LNCaP clone FGC (cell line): ENCODE results near the gene ZNF688.

ENCODE experiments used
- DNase-seq: peaks from one replicate; pipeline ENCODE4 v3.0.0-alpha.2; 2011; ENCODE audit warnings: low read depth
- H3K4me3 ChIP-seq: 2 replicates; pipeline ENCODE4 v1.5.1; 2011; ENCODE audit warnings: mild to moderate bottlenecking, low read depth, low read length, control low read depth
- CTCF ChIP-seq: IDR thresholded peaks from 2 replicates; pipeline ENCODE4 v1.5.1; 2012; ENCODE audit warnings: mild to moderate bottlenecking; ENCODE audit not compliant: control insufficient read depth, insufficient read depth; ENCODE audit errors: extremely low read depth

Gene ZNF688

DNA sequence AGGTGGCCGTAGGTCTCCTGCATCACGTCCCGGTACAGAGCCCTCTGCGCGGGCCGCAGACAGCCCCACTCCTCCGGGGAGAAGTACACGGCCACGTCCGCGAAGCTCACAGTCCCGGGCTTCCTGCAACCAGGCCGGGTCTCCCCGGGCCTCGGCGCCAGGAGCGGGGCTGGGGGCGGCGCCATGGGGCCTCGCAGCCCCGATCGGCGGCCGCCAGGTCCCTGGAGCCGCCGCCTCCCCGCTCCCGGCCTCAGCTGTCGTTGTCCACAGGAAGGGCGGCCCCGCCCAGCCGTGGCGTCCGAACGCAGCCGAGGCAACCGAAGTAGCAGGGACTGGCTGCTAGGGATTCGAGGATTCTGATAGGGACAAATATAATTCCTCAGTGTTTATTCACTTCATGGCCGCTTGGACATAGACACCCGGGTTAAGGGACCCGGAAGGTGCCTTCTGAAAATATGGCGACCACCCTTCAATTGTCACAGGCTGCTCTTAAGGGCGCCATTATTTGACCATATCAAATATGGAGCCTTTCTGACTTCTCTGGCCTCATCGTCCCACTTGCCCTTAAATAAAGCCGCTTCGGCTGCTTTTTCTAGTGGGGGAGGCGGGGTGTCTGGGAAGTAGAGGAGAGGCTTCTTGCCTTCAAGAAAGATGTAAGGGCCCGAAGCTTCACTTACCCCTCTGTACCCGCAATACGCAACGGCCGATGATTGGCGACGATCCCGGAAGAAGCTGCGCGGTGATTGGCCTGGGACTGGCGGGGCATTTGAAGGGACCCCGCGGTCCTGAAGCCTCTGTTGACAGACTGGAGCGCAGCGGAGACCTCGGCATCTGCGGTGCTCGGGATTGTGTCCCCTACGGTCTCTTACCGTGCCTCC lies at the start of gene ZNF688:
TSS of gene ZNF688 (minus strand) at position 270 of the 878 bp plus-strand sequence. CDS start at position 185, 85 bp downstream.
- H3K4me3 ChIP-seq, result peak within 1 kb of the TSS; percentile 79
- no peak for TF ChIP-seq CTCF
- peak; percentile 88 for DNase-seq

- TF ChIP-seq CTCF, result no peak
- H3K4me3 ChIP-seq, result no peak overlapping the region
- DNase-seq, result no peak
These were observed 48.7 kb upstream of the ZNF688 start for GRCh38 chr16:30620169-30620568.

- TF ChIP-seq CTCF, result no peak
- DNase-seq, result no peak
- H3K4me3 ChIP-seq, result no peak overlapping the region
These were observed 48.1 kb upstream of the ZNF688 start for GRCh38 chr16:30619638-30620037.

DNA sequence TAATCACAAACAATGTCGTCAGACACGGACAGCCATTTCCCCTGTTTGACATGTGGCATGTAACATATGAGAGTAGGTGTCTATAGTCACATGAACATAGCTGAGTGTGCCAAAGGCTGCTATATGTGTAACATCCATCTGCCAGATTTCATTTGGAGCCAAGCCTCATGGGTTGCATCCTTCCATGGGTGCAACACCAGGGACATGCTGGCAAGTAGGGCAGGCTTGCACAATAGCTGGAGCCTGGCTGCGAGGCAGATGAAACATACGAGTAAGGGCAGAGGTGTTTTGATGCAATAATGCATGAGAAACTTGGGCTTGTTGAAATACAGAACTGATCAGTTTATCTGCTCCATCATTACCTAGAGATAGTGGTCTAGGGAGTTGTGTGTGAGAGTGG lies 47.7 kb upstream of the ZNF688 start:
- DNase-seq, result no peak
- no peak for TF ChIP-seq CTCF
- H3K4me3 ChIP-seq, result no peak overlapping the region

- no peak for DNase-seq
- TF ChIP-seq CTCF, result peak; percentile 9; the same call in 1 of the 2 replicates
- H3K4me3 ChIP-seq, result no peak overlapping the region
These were observed 44.0 kb upstream of the ZNF688 start for GRCh38 chr16:30615358-30616091.

DNA sequence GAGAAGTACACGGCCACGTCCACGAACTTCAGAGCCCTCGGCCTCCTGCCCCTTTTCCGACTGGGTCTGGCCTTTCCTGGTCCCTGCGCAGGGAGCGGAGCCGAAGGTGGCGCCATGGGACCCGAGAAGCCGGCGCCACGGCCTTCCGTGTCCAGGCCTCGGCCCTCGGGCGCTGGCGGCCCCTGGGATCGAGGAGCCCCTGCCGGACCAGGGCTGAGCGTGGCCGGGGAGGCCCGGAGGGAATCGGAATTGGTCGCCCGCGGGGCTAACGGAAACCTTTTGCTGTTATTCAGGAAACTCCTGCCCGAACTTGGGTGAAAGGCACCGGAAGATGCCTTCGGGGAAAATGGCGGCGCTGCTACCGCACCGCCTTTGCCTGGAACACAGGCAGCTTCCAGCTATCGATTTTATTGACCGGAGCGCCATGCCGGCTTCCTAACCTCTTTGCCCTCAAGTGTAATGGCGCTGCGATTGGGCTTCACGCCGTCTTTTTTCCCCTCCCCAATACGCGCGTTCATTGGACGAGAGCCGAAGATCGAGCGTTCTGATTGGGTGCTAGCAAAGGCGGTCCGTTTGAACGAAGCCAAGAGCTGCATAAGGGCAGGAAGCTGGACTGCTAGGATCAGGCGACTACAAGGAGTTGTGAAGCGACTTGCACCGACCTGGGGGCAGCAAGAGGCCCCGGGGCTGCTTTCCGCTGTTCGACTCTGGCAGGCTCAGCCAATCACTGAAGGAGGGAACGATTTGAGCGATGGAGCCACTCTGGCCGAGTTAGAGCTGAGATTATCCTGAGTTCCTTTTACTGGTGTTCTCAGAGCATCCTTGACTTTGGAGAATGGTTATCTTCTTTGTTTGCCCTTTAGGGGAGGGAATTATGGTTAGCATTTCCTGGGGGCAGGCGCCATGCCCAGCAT lies 38.7 kb upstream of the ZNF688 start, which contains the start of gene ZNF689:
TSS of gene ZNF689 (minus strand) at position 464 of the 914 bp plus-strand sequence. CDS start at position 116, 348 bp downstream.
- H3K4me3 ChIP-seq, result peak within 1 kb of the TSS; percentile 83
- TF ChIP-seq CTCF, result 0 out of 2 replicates have a peak, but pooled peaks have one; percentile 10
- peak; percentile 96 for DNase-seq
